HG03571 (cell line): ENCODE data around the gene RSU1.
"Not testable (repeated sequence)": the region's sequence is repeated elsewhere in the genome, so short reads cannot be mapped to it uniquely, and the experiment has no call there.

Source experiments
- ATAC-seq: cut with Tn5 transposase; IDR thresholded peaks from one replicate; pipeline ENCODE4 v1.9.1; 2021; ENCODE audit not compliant: unreplicated experiment

Gene RSU1

DNA sequence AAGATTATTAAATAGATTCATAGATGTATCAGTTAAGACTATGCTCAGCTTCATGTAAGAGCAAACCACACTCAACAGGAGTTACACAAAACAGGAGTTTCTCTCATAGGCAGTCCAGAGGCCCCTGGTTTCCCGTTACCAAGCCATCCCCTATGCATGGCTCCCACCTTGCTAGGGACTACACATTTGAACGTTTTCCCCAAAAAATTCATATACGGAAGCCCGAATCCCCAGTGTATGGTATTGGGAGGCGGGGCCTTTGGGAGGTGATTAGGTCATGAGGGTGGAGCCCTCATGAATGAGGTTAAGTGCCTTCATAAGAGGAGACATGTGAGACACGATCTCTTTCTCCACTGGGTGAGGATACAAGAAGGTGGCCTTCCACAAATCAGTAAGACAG lies 29.1 kb downstream of the RSU1 start:
- ATAC-seq: peak; percentile 39

DNA sequence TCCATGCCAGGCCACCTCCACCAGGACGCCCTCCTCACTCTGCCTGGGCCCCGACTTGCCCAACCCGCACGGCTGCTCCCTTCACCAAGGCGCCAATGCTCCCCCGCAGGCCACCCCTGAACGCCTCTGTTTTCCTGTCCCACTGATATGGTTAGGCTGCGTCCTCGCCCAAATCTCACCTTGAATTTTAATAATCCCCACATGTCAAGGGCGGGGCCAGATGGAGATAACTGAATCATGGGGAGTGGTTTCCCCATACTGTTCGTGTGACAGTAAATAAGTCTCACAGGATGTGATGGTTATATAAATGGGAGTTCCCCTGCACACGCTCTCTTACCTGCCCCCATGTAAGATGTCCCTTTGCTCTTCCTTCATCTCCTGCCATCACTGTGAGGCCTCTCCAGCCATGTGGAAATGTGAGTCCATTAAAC lies 29.8 kb downstream of the RSU1 start:
- ATAC-seq: peak; percentile 65

DNA sequence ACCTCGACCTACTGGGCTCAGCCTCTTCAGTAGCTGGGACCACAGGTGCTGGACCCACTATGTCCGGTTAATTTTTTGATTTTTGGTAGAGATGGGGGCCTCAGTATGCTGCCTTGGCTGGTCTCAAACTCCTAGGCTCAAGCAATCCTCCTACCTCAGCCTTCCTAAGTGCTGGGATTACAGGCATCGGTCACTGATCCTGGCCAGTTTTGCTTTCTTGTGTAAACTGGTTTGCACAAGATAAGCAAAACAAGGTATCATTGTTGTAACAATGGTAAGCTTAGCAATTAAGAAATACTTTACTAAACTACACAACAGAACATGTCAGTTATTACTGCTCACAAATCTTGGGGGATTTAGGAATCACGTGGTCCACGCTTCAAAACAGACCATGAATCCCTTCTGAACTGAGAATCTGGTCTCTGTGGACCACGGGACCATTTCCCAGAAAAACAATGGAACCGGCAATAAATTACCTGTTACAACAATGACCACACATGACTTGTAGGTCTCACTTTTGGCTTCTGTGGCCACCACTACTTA lies 36.8 kb downstream of the RSU1 start:
- no peak for ATAC-seq

DNA sequence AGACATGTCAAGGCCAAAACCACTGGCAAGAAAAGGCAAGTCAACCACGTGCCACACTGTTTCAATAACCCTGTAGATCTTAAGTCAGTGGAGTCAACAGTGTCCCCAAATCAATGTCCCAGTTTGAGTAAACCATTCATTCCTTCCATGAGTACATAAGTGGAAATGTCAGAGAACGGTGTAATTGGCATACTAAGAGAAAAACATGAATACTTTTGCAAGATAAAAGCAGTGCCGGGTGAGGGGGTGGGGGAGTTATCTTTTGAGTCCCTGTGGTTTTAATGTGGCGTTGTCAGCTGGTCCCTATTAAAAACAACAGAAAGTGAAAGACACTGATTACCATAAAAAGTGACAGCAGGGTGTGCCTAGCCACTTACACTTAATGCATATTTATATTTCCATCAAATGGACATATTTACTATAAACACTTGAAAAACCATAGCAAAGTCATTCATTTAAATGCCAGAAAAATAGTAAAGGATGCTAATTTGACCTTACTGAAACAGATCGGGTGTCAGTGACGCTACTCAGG lies 37.8 kb downstream of the RSU1 start:
- ATAC-seq: peak; percentile 45

DNA sequence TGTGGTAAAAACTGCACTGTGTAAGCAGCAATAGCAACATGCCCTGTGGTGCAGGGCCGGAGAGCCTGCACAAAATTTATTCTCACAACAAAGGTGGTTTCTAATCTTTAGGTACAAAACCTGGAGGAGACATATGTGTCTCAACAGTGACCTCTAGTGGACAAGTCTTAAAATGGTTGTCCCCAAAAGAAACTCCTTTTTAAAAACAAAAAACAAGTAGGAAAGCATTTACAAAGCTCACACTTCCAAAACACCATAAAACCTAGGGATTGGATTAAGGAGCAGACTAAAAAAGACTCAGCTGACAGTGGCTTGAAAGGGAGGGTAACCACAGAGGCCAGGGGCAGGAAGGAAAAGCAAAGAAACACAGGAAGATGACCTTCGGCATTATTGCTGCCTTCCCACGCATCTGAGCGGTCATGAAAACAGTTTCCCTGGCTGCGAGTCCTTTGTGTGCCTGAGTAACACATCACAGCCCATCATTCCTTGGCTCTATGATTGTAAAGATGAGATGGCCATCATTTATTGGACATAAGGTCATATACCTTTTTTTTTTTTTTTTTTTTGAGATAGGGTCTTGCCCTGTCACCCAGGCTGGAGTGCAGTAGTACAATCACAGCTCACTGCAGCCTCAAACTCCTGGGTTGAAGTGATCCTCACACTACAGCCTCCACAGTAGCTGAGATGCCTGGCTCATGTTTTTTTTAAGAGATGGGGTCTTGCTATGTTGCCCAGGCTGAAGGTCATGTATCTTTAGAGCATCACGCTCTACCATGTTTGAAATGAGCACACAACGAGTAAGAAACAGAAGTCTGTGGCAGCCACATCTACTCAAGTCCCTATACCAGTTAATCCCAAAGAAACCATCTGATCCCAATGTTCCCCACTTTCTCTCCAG lies 39.5 kb downstream of the RSU1 start:
- no peak for ATAC-seq

DNA sequence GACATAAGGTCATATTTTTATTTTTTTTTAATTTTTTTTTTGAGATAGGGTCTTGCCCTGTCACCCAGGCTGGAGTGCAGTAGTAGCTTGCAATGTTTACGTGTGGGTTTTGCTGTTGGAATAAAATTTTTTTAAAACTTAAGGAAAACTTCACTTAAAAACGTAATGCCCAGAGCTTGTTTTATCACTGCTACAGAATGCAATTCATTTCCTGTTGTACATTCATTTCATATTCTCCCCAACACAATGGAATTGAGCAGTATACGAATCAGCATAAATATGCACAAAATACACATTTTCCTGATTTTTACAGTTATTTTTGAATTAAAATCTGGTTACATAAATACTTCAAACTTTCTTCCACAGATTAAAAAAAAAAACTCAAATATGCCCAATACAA lies 40.3 kb downstream of the RSU1 start:
- ATAC-seq: no peak

DNA sequence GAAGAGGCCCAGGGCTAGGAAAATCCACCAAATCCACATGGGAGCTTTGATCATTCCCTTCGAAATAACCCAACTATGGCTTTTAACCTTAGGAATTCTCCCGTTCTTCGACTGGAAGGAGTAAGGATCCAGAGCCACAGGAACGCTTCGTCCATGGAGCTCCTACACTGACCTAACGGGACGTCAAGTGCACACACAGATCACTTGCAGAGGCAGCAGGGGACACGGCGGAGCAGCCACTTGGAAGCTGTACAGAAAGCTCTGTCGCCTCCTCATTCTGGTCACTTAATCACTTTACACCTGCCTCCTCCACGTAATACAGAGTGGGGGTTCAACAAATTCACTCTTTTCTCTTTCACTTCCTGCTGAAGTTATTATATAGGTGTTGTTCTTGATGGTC lies 43.9 kb downstream of the RSU1 start:
- ATAC-seq: no peak

DNA sequence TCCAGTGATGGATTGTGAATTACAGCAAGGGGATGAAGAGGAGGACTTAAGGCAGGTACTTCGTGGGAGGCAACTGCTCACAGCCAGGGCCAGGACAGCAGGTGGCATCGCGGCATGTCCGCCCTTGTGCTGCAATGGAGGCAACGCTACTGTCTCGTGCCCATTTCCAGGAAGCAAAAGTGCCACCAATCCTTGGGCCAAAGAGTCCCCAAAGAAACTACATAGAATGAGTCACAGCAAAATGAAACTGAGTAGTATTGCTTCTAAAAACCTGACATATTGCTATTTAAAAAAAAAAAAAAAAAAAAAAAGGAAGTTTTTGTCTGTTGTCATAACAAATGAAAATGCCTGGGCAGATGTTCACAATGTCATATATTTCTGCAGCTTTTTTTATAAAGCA lies 46.6 kb downstream of the RSU1 start:
- ATAC-seq: no peak

DNA sequence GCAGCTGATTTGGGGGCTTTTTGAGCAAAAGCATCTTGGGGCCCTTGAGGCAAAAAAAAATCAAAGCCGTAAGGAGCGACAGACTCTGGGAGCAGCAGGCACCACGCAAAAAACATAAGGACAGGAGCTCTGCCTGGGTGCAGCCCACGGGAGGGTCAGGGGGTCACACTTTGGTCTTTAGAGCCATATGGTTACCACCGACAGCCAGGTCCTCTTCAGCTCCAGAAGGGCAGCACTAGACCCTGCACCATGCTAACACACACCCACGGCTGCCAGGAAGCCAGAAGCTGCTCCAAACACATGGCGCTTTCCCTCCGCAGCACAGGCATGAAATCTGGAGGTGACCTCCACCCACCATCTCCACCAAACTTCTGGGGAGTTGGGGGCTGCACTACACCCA lies 47.1 kb downstream of the RSU1 start:
- no peak for ATAC-seq

DNA sequence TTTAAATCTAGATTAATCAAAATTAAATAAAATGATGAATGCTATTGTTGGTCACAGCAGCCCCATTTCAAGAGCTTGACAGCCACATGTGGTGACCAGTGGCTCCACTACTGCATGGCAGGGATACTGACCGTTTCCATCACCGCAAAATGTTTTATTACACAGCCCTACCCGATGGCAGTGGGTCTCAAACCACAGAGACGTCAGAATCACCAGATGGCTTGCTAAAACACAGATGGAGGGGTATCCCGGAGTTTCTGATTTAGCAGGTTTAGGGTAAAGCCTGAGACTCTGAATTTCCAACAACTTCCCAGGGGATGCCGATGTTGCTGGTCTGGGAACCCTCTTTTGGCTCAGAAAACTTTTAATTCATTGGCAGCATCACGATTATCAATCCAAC lies 47.9 kb downstream of the RSU1 start:
- no peak for ATAC-seq

DNA sequence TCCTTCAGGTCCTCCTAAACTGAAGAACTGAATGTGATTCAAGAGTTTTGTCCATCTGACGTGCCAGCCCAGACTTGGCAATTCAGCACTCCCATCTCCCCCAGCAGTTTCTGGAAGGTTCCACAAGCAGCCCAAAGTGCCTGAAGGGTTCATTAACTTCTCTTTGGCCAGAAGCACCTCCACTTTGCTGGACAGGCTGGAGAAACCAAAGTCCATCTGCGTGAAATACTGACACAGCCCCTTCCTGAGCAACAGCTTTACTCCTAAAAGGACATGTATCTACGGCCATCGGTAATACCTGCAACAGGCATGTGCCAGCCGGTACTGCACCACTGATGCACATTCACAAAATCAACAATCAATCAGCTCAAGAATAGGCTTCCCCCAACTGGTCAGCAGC lies 48.5 kb downstream of the RSU1 start:
- no peak for ATAC-seq

DNA sequence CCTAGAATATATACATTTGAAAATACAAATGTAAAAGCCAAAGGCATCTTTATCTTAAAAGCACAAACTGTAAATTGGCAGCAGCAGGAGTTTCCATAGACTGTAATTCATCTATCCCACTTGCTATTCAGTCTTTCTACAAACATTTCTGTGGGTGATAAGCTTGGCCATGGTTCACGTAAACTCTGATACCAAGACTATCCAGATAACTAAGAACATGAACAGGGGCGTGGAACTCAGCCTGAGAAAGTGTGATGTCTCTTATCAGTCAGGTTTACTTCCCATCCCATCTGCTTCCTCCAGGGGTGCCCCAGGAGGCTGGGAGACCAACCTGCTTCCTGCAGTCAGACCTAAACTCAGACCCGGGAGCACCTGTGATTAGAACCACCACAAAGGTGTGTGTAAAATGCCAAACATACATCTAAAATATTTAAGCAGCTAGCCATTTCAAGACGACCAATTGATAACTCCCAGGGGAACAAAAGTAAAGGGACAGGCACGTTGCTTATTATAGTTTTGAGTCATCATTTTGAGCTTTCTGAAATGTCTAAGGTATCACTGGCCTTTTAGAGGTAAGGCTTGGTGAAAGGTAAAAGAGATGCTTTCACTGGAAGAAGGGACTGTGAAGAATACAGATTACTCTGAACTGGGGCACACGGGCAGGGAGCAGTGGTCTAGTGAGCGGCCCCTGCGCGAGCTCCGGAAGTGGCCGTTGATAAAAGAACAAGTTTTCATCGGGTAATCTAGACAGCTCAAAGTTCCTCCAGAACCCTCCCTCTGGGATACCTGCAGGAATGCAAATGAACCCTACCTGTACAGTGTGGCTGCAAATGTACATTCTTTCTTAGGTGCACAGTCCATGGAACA lies 51.5 kb downstream of the RSU1 start:
- no peak for ATAC-seq

DNA sequence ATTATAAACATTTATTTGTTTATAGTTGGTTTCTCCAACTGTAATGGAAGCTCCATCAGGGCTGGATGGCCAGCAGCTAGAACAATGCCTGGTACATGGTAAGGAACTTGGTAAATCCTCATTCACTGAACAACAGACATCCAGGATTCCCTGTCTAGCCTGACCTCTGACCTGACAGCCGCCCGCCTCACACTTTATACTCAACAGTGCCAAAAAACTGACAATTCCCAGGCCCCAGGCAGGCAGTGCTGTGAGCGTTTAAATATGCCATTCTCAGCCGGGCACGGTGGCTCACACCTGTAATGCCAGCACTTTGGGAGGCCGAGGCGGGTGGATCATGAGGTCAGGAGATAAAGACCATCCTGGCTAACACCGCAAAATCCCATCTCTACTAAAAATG lies 55.9 kb downstream of the RSU1 start:
- ATAC-seq: no peak

DNA sequence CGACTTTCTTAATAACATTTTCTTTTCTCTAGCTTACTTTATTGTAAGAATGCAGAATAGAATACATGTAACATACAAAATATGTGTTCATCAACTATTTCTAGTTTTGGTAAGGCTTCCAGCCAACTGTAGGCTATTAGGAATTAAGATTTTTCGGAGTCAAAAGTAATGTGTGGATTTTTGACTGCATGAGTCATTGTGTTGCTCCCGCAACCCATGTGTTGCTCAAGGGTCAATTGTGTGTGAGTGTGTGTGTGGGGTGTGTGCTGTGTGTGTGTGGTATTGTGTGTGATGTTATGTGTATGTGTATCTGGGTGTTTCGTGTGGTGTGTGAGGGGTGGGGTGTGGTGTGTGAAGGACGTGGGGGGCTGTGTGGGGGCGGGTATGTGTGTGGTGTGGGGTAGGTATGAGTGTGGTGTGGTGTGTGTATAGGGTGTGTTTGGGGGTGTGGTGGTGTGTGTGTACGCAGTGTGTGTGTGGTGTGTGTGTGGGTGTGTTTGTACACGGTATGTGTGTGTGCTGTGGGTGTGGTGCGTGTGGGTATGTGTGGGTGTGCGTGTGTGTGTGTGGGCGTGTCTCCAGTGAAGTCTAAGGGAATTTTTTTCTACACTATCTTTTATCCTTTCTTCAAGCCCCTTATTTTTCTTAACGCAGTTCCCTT lies 60.5 kb downstream of the RSU1 start:
- no peak for ATAC-seq

DNA sequence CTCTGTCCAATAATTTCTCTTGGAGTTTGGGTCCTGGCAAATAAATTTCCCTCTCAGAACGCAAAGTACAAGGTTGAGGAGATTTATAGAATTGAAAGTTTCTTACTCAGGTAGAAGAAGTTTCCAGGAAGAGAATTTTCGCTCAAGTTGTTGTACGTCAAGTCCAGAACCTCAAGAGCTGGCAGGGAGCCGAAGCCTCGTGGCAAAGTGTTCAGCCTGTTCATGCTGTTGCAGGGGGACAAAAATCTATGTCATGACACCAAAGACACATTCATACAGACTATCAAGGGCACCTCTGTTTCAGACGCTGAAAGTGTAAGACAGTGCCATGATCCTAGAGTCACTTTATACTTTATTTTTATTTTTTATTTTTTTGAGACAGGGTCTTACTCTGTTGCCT lies 62.5 kb downstream of the RSU1 start:
- no peak for ATAC-seq

DNA sequence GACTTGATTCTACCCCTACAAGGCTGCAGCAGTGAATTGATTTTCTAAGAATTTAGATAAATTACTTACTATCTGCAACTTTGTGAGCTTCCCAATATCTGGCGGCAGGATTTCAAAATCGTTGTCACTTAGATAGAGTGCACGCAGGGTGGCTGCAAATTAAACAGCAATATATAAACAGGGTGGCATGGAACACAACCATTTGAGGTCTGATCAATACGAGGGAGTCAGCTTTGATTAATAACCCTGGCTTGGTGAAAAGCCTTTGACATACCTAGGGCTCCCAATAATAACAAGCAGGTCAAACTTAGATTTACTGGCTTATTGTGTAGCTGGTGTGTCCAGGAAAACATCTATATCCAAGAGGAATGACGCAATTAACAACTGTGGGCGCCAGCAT lies 64.4 kb downstream of the RSU1 start:
- not testable (repeated sequence) for ATAC-seq

DNA sequence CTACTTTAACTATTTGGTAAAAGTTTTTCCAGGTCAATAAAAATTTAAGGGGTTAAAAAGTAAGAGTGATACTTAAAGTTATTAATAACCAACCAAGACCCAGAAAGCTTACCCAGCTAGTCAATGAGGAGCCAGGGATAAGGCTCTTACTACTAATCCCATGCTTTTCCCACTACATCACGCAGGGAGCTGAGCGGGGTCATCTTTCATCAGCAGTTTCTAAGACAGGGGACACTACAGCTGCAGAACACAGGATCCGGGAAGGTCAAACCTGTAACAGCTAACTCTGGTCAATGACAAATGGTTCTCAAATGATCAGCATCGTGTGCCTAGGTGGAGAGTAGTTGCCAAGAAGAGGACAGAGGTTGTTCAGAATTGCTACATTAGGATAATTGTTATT lies 65.1 kb downstream of the RSU1 start:
- ATAC-seq: no peak

DNA sequence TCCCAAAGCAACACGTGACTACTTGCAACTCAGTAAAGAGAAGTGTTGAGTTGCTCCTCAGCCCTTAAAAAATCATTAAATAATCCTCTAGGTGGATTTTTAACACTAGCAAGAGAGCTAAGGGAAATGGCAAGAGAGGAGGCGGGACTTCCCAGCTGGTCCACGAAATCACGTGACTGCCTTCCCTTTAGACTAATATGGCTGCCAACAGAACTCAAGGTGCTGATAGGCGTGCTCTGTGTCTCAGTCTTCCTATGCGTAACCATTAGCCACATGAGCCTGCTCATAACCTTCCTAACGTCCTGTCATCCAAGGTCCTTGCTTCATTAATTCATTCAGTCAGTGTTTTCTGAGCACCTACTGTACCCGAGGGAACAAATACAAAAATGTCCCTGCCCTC lies 66.0 kb downstream of the RSU1 start:
- ATAC-seq: no peak

DNA sequence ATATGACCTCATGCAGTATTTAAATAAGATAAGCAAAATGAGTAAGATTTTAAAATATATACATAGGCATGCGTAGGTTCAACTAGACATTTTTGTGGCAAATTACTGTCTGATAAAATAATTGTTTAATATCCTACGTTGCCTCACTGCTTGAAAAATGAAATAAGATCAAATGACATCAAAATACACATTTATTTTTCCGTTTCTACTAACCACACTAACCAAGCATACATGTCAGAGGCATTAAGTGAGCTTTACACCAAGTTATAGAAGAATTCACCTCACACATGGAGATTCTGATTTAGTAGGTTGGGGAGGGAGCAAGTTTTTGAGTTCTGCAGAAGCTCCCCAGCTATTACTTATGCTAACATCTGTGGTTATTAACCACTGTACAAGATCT lies 66.8 kb downstream of the RSU1 start:
- no peak for ATAC-seq

DNA sequence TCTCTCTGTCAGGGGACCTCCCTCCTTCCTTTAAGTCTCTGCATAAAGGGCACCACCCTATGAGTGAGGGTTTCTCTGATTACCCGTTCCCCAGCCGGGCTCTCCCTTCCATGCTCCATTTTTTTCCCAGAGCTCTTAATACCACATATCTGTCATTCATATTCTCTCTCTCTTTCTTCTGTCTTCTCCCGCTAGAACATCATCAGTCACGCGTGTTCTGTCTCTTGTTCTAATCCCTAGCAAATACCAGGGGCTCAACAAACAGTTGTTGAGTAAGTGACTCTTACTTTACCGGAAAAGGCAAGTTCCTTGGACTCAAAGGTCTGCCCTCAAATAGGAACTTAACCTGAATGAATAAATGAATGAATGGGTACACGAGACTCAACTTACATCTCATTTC lies 68.5 kb downstream of the RSU1 start:
- no peak for ATAC-seq

DNA sequence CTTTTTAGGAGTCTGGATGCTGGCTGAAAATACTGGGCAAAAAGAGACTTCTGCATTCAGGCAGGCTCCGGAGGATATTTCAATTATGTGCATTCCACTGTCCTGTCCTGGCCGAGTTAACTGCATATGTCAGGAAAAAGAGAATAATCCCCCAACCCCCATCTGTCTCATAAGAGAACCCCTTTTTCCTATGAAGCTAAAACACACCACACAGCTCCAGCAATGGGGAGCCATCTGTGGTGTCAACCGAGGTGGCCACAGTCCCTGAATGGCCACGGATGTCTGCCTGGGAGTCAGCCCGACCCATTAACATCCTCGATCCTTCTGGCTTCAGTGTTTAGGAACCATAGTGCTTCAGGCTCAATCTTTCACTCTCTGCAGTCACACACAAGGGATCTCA lies 70.4 kb downstream of the RSU1 start:
- ATAC-seq: no peak
